Esophagus muscularis mucosa (tissue), 3 donors: ENCODE data around the gene MOGAT2.

ENCODE experiments used
- CTCF ChIP-seq, 3 experiments: fragments of 200-600 bp in 2 of 3; fragments of 450-650 bp in 1 of 3; sonication (generic) in 2 of 3; IDR thresholded peaks; one replicate each; pipeline ENCODE4 v1.5.1; 2017 to 2019; ENCODE audit warnings: antibody characterized with exemption in 3 of 3, mild to moderate bottlenecking in 2 of 3, moderate library complexity in 1 of 3
- POLR2A ChIP-seq: fragments of 450-650 bp; IDR thresholded peaks from one replicate; pipeline ENCODE4 v1.6.1; 2017; ENCODE audit warnings: antibody characterized with exemption, moderate library complexity, mild to moderate bottlenecking, low read depth

GRCh38 chr11:75718419-75719339 is 1.0 kb downstream of the MOGAT2 start:
- no peak for TF ChIP-seq POLR2A
- TF ChIP-seq CTCF (IDR thresholded peaks at IDR 0.05) = no peak
